Amniotic epithelial cell (primary cell): ENCODE data around the gene RASSF8.

ENCODE experiments used
- DNase-seq: peaks from one replicate; pipeline ENCODE4 v3.0.0-alpha.2; 2010; ENCODE audit warnings: low read depth

RASSF8 gene

GRCh38 chr12:25960961-25961360, 2.5 kb downstream of the RASSF8 start:
- DNase-seq = no peak

DNA sequence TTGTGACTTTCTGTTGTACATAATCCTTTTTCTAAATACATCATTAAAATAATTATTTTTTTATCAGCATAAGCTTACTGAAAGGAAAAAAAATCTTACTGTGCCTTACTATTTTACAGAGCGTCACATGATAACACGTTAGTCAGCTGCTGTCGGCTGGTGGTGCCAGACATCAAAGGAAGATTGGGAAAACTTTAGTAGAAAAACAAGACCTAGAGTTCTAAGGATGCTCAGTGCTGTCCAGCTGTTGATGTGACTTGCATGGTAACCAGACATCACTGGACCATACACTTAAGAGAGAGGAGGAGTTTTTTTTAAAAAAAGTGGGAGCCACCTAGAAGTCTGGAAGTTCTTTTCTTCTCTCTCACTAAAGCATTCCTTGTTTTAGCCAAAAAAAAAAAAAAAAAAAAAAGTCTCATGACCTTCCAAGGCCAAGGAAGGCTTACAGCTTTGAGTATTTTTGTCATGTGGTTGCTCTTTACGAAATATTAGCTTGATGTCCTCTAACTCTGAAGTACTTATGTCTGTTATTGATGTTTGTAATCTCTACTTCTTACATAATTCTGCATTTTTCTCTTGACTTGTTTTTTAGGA, 4.5 kb downstream of the RASSF8 start:
- peak; percentile 81 for DNase-seq

- DNase-seq = no peak
Observed at GRCh38 chr12:25965682-25966081, 7.2 kb downstream of the RASSF8 start.

- DNase-seq = no peak
Observed at GRCh38 chr12:25970082-25970481, 11.6 kb downstream of the RASSF8 start.

DNA sequence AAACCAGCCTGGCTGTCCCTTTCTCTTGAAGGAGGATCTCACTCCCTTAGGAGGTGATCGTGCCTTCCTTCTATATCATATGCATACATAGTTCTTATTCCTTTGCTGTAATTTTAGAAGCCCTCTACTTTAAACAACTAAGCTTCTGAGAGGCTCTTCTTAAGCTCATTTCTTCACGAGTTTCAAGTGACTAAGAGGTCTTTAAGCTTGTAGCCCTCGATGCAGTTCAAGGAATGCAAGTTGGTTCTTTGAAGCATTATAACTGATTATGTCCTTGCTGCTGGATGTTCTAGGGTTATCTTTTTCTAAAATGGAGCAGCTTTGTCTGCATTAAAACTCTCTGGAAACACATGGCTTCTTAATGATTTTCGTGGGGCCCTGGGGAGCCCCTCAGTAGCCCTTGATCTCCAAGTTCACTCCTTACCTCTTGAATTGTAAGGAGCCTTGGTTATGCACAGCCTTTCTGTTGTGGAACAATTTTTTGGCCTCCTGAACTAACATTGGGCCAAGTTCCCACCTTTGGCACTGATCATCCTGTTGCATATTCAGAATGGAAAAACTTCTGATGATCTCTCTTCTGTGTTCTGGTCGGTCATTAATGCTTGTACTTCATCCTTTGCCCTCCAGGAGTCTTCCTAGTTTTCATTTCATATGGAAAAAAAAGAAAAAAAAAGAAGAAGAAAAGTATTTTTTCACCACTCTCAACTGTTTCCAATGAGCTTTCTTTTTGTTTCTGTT, 12.6 kb downstream of the RASSF8 start:
- DNase-seq = peak; percentile 28

DNA sequence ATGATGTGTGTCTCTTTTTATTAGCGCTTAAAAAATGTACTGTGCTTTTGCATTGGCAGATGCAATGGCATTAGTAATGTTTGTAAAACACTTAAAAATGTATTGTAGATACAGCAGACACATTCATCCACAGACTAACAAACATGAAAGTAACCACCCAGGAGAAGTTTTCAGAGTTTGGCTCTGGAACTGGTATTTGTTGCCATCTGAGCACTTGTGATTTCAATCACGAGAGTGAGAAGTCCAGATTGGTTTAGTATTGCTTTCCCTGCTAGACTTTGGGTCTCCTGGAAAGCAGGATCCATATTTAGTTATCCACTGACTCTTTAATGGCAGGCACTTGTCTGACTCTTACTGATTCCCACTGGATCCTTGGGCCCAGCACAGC, 13.2 kb downstream of the RASSF8 start:
- DNase-seq = no peak

DNA sequence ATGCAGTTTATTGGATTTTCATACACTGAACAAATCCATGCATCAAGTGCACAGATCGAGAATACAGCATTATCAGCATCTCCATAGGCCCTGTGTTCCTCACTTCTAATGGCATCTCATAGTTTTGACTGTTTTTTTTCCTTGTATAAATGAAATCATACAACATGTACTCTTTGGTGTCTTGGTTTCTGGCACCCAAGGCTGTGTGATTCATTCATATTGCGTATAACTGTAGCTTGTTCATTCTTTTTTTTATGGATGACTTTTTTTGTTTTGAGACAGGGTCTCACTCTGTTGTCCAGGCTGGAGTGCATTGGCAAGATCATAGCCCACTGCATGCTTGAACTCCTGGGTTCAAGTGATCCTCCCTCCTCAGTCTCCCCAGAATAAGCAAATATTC, 14.3 kb downstream of the RASSF8 start:
- DNase-seq = peak; percentile 80

DNA sequence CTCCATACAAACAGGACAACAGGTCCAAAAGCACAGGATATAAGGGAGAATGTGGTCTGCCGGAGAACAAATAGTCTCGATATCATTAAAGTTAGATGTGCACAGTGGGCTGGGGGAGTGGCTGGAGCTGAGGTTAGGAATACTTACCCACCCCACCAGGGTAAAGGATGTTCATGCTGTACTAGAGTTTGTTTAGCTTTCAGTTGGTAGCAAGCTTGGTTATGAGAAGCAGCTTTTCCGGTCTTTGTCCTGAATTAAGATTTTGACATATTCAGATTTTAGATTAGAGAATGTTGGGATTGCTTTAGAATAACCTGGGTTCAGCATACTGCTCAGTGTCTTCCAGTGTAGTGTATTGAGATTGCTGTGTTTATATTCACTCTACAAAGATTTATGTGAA, 16.7 kb downstream of the RASSF8 start:
- DNase-seq = no peak

GRCh38 chr12:25975682-25976081, 17.2 kb downstream of the RASSF8 start:
- DNase-seq = no peak

- DNase-seq = no peak
Observed at GRCh38 chr12:25976289-25976688, 17.8 kb downstream of the RASSF8 start.

DNA sequence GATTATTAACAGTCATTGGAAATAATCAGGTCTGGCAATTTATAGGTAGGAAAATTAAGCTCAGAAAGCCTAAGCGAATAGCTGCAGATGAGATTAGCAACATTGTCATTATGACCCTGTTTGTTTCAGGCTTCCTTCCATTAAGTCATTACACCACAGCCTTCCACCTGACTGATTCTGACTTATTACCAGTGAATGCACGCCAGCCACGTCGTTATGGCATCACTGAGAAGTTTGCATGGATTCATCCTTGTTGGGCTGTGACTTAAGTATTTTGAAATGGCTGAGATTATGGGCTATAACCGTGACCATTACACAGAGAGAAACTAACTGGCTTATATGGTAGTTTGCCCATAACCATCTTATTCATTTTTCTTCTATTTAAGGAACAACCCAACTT, 18.6 kb downstream of the RASSF8 start:
- peak; percentile 87 for DNase-seq

DNA sequence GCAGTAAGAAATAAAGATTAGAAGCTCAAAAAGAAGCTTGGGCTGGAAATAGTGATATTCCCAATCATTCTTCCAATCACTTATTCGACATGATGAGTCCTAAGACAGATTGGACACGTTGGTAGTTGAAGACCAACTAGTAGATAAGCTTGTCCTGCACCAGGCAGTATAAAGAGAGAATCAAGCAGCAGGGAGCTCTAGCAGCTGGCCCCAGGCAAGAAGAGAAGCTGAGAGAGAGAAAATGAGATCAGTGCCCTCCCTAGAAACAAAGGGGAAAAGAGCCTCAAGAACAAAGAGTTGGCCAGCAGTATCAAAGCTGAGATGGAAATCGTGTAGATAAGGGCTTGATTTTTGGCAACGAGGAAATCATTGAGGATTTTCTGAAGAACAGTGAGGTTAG, 20.6 kb downstream of the RASSF8 start:
- DNase-seq = no peak

DNA sequence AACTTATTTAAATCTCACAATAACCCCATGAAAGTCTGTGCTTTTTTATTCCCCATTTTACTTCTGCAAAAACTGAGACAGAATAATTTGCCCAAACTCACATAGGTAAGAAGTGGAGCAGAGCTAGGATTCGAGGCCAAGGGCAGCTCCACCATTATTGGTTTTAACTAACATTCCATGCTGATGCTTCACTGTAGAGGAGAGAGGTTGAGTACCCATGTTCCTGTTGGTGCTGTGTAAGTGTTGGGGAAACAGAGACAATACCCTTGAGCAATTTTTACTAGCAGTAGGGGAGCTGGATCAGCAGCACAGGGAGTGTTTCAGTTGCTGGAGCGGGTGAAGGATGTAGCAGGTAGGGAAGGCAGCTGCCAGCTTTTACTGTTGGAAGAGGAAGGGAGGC, 21.1 kb downstream of the RASSF8 start:
- DNase-seq = no peak

DNA sequence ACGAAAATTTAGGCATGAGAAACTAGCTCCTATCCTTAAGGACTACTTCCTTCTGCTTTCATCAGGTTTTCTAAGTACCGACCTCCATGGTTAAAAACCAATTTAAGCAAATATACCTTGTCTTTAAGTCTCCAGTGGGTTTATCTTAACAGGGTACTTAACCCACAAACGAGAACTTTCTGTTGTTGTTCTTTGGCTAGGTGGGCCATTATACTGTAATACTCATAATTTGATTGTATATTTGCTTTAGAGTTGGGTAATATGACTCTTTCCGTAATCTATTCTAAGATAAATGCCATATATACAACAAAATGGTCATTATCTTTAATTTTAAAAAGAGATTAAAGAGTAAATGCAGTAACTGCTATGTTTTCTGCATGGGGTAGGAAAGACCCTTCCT, 21.6 kb downstream of the RASSF8 start:
- no peak for DNase-seq

DNA sequence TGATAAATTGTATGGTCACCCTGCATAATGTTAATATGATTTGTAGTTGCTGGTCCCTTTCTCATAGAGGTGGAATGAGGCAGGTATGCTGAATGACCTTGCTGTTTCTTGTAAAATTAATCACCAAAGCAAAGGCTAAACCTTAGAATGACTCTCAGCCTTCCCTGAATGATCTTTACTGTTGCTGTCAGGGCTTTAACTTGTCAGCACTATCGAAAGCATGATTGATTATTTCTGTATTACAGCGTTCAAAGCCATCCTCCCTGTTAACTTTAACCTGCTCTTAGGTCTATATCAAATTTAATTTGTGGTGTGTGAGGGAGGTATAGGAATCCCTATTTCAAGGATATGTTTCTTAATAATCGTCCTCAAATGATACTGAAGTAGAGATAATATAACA, 23.1 kb downstream of the RASSF8 start:
- DNase-seq = no peak

DNA sequence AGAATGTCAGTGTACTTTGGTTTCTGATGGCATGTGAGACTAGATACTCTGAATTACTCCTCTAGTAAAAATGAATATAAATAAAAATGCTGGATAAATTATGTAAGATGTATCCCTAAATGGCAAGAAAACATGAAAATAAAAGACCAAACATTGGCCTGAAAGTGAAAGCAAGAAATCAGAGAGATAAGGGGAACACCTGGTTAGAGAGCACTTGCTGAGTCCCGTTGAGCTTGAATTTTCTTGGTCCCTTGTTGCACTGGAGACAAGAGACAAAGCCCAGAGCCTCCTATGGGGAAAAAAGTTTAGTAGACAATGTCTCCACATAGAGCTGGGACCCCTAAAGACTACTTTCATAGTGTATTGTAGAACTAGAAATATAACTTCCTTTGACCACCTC, 23.9 kb downstream of the RASSF8 start:
- DNase-seq = no peak

DNA sequence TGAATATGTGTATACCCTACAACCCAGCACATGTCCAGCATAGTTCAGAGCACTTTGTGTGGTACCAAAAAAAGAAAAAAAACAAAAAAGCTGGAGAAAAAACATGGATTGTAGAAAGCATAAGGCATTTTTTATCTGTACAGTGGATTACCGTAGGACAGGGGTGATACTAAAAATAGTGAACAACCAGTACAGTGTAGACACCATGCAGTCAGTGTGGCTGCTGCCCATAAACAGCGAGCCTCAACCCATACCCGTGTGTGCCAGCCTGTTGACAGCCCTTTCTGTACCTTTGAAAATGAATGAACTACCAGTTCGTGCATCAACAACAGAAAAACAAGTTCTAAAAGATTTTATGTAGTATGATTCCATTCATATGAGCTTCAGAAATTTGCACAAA, 25.1 kb downstream of the RASSF8 start:
- no peak for DNase-seq

GRCh38 chr12:25984759-25985158, 26.3 kb downstream of the RASSF8 start:
- no peak for DNase-seq

DNA sequence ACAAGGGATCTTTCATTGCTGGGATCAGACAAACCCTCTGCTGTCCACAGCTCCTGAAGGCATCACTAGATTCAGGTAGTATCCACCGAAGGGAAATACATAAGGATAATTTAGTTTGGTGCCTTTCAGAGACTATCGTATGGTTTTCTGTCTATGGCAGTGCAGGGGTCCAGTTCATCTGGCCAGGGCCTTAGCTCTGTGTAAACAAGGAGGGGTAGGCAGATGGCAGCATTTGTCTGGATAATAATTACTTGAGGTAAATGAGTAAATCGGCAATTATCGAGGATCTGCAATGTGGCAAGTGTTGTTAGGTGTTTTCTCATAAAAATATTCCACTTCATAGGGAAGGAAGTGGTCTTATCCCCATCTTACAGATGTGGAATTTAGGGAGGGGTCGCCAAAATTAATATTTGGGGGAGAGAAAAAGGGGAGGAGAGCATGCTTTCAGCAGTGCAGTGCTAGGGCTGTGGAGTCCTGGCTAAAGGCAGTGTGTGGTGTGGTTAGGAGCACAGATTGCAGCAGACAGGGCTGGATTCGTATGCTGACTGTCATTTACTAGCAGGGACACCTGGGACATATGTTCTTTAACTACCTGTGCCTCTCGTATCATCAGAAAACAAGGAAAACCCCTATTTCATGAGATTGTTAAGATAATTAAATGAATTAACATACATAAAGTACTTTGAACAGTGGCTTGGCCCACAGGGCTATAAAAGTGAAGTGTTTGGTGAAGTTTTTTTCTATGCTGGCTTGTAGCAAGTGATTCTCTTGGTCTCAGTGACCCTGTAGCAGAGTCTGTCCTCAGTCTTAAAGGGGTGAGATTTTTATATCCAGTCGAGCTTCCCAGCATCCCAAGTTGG, 27.1 kb downstream of the RASSF8 start:
- no peak for DNase-seq

GRCh38 chr12:25986180-25986579, 27.7 kb downstream of the RASSF8 start:
- DNase-seq = no peak

DNA sequence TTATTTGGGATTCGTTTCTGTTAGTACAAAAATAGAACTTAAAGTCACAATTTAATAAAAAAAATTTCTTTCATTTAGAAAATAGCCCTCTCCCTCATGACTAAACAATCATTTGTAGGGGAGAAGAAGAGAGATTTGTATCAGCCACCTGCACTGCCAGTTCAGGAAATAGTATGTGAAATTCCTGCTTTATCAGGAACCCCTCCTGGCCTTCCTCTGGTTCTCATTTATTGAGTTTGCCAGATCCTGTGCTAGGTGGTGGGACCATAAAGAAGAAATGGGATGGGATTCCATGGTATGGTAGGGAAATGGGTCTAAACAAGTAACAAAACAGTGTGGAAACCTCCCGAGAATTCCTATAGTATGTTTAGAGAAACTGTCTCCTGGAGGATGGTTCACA, 30.0 kb downstream of the RASSF8 start:
- no peak for DNase-seq

DNA sequence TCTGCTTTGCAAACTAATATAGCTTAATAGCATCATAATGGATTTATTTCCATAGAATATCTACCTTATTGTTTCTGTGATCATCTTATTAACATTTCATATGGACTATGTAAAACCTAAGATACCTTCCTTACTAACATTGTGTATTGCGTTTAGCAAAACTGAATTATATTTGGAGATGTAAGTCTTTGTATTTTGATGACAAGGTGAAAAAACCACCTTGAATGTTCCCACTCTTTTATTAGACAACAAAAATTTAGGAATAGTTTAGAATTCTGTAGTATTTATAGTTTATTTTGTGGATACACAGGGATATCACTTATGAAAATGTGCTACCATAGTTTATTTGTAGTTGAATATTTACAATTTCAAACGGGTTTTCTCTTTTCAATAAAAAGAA, 32.0 kb downstream of the RASSF8 start:
- no peak for DNase-seq
